Daoy (cell line): ENCODE results near the gene PLEKHM2. TPM values are rescaled to one million over a fixed set of nuclear protein-coding genes. Genes with fewer than 3 reads are reported as not detected.

Experiments used
- DNase-seq: peaks from one replicate; pipeline ENCODE4 v3.0.0-alpha.2; 2015; ENCODE audit warnings: low read depth
- total RNA-seq: library from RNA; depleted of rRNA; stranded (reverse); fragments of >200 nt; shearing (Covaris generic); gene quantifications from 2 replicates; pipeline ENCODE4 v1.2.3, GENCODE V29; 2014

Gene PLEKHM2
- total RNA-seq, 1 experiment from 2014 or later, result 31.2 TPM

DNA sequence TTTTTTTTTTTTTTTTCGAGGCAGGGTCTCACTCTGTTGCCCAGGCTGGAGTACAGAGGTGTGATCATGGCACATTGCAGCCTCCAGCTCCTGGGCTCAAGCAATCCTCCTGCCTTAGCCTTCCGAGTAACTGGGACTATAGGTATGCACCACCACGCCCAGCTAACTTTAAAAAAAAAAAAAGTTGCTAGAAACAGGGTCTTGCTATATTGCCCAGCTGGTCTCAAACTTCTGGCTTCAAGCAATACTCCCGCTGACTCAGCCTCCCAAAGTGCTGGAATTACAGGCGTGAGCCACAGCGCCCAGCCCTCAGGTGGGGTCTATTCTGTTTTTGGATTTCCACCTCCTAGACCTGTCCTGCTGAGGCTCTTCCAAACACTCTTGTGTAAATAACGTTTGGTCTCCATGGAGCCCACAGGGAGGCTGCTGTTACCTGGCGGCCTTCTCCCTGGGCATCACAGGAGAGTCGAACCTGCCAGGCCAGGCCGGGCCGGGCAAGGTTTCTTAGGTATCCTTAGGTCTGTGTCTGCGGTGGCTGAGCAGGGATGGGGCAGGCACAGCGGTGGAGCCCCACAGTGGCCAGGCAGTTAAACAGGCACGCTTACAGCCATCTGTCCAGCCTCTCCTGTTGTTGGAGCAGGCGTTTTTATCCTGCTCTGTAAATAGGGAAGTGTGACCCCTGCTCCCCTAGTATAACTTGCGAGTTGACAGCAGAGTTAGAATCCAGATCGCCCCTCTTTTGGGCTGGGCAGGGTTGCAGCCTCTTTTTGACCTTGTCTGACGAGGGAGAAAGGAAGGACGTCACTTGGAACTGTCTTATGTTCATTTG, 18.8 kb downstream of the PLEKHM2 start:
- DNase-seq, result peak; percentile 43

GRCh38 chr1:15703562-15703961, 19.4 kb downstream of the PLEKHM2 start:
- peak; percentile 80 for DNase-seq

GRCh38 chr1:15704526-15705183, 20.5 kb downstream of the PLEKHM2 start:
- no peak for DNase-seq

DNA sequence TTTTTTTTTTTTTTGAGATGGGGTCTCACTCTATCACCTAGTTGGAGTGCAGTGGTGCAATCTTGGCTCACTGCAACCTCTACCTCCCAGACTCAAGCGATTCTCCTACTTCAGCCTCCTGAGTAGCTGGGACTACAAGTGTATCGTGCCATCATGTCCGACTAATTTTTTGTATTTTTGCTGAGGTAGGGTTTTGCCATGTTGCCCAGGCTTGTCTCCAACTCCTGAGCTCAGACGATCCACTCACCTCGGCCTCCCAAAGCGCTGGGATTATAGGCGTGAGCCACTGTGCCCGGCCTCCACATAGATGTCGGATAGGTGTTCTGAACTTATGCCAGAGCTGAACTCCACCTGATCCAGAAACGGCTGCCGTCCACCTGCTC, 21.1 kb downstream of the PLEKHM2 start:
- DNase-seq, result no peak

DNA sequence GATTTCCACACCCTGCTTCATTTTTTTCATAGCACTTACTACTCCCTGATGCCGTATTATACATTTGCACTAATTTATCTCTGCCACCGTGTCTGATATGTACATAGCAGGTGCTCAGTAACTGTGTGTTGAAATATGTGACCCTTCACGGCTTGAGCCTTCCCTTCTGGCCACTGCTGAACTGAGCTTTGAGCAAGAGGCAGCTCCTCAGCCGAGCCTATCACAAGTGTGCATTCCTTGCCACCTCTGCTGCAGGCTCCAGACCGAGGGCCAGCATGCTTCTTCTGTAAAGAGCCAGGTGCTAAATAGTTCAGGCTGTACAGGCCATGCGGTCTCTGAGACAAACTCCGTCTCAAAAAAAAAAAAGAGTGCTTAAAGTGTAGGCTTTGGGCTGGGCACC, 22.6 kb downstream of the PLEKHM2 start:
- no peak for DNase-seq

DNA sequence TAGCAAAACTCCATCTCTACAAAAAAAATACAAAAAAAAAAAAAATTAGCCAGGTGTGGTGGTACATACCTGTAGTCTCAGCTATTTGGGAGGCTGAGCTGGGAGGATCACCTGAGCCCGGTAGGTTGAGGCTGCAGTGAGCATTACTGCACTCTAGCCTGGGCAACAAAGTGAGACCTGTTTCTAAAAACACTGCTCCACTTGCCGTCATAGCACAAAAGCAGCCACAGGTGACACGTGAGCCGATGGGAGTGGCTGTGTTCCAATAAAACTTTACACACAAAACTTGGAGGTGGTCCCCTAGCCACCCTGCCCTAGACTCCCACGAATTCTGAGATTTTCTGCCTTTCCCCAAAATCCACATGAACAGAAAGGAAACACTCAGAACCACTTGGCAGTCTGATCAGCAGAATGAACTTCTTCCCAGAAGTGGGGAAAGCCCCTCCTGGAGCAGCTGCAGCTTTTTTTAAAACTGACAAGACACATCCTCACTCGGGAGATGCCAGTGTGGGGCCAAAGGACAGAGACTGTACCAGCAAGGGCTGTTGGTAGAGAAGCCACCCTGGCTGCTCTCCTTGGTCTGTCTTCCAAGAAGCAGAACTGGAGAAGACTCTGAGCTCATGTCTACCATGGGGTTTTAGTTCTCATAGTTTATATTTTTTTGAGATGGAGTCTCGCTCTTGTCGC, 23.3 kb downstream of the PLEKHM2 start:
- no peak for DNase-seq

- DNase-seq, result no peak
Measured at GRCh38 chr1:15708486-15709137, 24.5 kb downstream of the PLEKHM2 start.

DNA sequence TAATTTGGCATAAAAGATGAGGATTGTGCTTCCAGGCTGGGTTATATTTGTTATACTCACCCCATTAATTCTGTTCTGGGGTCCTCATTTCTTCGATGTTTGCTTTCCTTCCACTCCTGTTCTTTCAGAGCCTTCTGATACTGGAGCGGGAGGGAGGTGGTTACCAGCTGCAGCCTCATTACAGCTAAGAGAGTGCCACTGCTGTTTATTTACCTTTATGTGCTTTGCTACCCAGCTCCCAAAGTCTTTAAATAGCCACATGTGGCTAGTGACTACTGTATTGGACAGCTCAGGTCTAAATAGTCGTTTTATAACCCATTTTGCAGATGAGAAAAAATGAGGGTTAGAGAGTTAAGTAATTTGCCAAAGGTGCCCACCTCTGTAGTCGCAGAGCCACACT, 25.1 kb downstream of the PLEKHM2 start:
- no peak for DNase-seq

DNA sequence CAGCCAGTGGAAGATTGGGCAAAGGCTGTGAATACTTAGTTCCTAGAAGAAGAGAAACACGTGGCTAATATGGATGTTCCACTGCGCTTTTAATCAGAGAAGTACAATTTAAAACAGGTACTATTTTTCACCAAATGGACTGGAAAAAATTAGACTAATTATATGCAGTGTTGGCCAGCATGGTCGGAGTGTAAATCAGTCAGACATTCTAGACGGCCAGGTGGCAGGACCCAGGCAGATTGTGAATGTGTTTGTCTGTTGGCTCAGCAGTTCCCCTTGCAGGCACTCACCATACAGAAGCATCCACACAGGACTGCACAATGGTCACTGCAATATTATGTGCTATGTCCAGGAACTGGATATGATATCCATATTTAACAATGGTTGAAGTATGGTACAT, 28.0 kb downstream of the PLEKHM2 start:
- no peak for DNase-seq

- DNase-seq, result no peak
Measured at GRCh38 chr1:15714406-15715136, 30.5 kb downstream of the PLEKHM2 start.

DNA sequence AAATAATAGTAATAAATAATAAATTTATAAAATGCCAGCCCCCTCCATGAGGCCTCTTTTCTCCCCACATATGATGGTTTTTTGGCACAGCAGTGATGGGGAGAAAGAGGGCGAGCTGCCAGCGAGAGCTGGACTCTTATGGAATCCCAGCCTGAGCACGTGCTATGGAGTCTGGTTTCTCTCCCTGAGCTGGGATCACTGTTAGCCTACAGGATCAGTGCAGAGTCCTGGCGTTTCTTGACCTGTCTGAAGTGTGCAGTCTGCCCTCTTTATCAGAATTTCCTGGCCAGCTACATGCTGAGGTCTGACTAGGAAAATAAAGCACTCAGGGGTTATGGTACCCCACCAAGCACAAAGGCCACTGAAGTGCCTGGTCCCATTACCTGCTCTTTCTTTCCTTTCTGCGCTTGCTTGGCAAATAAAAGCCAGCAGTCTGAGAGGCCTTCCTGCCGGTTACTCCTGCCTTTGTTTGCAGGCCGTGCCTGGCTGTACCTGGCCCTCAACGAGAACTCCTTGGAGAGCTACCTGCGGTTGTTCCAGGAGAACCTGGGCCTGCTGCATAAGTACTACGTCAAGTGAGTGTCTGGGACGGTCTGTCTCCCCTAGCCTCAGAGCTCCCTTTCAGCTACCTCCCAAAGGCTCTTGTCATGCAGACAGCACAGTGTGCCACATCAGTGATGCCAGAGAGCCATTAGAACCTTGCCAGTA, 33.5 kb downstream of the PLEKHM2 start:
- no peak for DNase-seq

- no peak for DNase-seq
Measured at GRCh38 chr1:15718199-15718601, 34.1 kb downstream of the PLEKHM2 start.

DNA sequence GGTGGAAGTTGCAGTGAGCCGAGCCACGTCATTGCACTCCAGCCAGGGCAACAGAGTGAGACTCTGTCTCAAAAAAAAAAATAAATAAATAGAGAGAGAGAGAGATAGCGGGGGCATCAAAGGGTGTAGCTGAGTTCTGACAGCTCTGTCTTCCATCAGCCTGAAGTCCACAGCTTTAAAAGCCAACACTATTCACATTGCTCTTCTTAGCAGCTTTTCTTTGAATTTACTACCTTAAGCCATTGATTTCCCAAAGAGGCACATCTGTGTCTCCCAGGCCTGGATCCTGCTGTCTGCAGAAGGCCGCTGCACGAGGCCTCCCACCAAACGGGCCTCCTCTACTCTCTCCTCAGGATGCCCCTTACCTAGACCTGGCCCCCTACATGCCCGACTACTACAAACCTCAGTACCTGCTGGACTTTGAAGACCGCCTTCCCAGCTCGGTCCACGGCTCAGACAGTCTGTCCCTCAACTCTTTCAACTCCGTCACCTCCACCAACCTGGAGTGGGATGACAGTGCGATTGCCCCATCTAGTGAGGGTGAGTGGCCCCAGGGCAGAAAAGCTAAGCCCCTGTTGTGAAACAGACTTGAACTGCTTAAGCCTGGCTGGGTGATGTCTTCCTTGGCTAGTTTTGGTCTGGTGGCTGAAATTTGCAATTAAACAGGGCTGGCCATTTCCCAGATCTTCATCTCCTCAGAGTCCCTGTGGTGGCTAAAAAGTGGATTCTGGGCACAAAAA, 35.4 kb downstream of the PLEKHM2 start:
- DNase-seq, result no peak

GRCh38 chr1:15720861-15721260, 36.7 kb downstream of the PLEKHM2 start:
- no peak for DNase-seq

DNA sequence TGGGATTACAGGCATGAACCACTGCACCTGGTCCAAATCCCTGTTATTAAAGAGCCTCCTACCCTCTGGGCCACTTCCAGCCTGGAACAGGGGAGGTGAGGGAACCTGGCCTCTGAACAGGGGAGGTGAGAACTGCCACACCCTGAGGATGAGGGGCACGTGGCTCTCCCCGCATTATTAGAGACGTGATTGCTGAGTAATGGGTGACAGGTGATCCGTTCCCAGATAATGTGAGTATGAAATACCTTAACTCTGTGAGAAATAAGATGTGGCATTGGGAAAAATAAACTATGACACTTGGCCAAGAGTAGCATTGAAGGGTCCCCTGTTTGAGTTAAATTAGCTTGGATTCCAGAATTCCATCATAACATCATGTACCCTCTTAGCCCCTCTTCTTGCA, 38.3 kb downstream of the PLEKHM2 start:
- no peak for DNase-seq

- no peak for DNase-seq
Measured at GRCh38 chr1:15722836-15723532, 38.9 kb downstream of the PLEKHM2 start.

DNA sequence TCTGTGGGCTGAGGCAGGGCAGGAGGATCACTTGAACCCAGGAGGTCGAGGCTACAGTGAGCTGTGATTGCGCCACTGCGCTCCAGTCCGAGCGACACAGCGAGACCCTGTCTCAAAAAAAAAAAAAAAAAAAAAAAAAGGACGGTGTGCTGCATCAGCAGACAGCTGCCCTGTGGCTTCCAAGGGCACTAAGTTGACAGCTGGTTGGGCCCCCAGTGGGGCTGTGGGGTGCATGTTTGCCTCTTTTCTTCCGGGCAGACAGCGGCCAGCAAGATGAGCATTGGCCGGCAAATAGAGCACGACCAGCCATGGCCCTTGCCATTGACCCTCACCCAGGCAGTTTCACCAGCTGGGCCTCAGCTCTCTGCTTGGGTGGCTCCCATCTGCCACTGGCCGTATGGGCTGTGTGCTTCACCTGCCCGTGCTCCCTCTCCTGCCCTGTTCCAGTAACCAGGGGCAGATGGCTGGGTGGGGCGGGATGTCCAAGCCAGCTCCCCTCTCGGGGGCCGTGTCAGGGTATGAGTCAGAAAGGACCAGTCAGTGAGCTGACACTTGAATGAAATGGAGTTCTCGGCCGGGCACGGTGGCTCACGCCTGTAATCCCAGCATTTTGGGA, 39.6 kb downstream of the PLEKHM2 start:
- DNase-seq, result no peak

DNA sequence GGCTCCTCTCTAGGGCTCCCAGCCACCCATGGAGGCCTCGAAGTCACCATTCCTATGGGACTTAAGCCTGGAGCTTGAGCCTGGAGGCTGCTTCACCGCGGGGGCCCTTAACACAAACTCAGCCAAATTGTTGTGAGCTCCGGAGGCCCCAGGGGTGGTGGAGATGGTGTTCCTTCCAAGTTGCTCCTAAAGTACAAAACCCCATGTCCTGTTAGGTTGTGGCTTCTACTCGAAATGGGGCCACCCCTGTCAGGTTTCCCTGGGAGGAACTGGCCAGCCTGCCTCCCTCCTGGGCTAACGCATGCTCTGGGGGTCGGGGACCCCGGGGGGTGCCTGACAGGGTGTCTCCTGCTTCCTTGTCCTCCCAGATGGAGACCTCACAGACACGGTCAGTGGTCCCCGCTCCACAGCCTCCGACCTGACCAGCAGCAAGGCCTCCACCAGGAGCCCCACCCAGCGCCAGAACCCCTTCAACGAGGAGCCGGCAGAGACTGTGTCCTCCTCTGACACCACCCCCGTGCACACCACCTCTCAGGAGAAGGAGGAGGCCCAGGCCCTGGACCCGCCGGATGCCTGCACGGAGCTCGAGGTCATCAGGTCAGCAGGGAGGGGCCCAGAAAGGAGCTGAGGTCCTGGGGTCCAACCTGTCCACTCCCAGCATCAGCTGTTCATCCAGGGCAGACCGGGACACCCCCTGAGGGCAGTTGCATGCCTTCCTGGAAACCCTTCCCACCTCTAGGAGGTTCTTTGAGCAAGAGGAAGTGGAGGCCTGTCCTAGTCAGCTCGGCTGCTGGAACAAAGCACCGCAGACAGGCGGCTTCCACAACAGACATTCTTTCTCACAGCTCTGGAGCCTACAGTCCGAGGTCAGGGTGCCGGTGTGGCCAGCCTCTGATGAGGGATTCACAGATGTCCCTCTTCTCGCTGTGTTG, 41.1 kb downstream of the PLEKHM2 start:
- no peak for DNase-seq
